ENCODE measurements around the gene PCDHB6.

DNA sequence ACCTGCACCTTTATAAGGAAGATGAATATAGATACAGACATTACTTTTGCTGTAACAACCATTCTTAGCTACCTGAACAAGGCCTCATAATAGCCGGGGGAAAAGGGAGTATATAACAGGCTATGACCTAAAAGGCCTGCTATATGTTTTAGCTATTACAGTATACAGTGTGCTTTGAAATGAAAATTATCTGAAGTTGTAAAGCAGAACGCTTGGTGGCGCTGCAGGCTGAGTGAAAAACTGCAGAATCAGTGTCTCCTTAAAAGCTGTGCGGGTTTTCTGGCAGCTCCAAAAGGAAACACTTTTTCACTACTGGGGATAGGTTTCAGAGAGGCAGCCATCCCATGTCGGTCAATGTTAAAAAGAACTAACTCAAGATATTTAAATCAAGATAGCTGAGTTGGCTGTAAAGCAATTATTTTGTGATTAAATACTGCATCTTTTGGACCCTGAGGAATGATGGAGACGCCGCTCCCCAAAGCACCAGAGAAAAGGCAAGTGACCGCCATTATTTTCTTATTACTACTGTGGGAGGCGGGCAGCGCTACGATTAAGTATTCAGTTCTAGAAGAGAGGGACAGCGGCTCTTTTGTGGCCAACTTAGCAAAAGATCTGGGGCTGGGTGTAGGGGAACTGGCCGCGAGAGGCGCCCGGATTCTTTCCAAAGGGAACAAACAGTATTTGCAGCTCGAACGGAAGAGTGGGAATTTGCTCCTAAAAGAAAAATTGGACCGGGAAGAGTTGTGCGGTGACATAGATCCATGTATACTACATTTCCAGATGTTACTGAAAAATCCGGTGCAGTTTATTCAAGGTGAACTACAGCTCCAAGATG, 5.9 kb downstream of the PCDHB6 start:
- TF ChIP-seq, protein P1, sequence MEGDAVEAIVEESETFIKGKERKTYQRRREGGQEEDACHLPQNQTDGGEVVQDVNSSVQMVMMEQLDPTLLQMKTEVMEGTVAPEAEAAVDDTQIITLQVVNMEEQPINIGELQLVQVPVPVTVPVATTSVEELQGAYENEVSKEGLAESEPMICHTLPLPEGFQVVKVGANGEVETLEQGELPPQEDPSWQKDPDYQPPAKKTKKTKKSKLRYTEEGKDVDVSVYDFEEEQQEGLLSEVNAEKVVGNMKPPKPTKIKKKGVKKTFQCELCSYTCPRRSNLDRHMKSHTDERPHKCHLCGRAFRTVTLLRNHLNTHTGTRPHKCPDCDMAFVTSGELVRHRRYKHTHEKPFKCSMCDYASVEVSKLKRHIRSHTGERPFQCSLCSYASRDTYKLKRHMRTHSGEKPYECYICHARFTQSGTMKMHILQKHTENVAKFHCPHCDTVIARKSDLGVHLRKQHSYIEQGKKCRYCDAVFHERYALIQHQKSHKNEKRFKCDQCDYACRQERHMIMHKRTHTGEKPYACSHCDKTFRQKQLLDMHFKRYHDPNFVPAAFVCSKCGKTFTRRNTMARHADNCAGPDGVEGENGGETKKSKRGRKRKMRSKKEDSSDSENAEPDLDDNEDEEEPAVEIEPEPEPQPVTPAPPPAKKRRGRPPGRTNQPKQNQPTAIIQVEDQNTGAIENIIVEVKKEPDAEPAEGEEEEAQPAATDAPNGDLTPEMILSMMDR (IDR thresholded peaks at IDR 0.05): peak; percentile 33
- TF ChIP-seq, protein P2, sequence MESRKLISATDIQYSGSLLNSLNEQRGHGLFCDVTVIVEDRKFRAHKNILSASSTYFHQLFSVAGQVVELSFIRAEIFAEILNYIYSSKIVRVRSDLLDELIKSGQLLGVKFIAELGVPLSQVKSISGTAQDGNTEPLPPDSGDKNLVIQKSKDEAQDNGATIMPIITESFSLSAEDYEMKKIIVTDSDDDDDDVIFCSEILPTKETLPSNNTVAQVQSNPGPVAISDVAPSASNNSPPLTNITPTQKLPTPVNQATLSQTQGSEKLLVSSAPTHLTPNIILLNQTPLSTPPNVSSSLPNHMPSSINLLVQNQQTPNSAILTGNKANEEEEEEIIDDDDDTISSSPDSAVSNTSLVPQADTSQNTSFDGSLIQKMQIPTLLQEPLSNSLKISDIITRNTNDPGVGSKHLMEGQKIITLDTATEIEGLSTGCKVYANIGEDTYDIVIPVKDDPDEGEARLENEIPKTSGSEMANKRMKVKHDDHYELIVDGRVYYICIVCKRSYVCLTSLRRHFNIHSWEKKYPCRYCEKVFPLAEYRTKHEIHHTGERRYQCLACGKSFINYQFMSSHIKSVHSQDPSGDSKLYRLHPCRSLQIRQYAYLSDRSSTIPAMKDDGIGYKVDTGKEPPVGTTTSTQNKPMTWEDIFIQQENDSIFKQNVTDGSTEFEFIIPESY (IDR thresholded peaks at IDR 0.05; ENCODE audit: borderline replicate concordance, low read depth): no peak
- TF ChIP-seq POLR2AphosphoS5 (IDR thresholded peaks at IDR 0.05; ENCODE audit: low read depth, low read length) (no peak), FOXM1 (IDR thresholded peaks at IDR 0.05; ENCODE audit: low read depth) (no peak), YY1 (IDR thresholded peaks at IDR 0.05; ENCODE audit: low read depth) (no peak), EP300 (IDR thresholded peaks at IDR 0.05; ENCODE audit: borderline replicate concordance in 1 of 2, low read depth in 1 of 2, low read length in 1 of 2) (no peak), NRF1 (IDR thresholded peaks at IDR 0.05; ENCODE audit: low read depth, low read length) (no peak), TCF12 (IDR thresholded peaks at IDR 0.05) (no peak), GATA2 (CRISPR knock-in tag; IDR thresholded peaks at IDR 0.05) (no peak), RFX5 (IDR thresholded peaks at IDR 0.05; ENCODE audit: low read length) (no peak), RXRA (IDR thresholded peaks at IDR 0.05; ENCODE audit: borderline replicate concordance, low read depth) (no peak), MXI1 (IDR thresholded peaks at IDR 0.05; ENCODE audit: low read depth, low read length) (no peak)
- TF ChIP-seq, protein P3, sequence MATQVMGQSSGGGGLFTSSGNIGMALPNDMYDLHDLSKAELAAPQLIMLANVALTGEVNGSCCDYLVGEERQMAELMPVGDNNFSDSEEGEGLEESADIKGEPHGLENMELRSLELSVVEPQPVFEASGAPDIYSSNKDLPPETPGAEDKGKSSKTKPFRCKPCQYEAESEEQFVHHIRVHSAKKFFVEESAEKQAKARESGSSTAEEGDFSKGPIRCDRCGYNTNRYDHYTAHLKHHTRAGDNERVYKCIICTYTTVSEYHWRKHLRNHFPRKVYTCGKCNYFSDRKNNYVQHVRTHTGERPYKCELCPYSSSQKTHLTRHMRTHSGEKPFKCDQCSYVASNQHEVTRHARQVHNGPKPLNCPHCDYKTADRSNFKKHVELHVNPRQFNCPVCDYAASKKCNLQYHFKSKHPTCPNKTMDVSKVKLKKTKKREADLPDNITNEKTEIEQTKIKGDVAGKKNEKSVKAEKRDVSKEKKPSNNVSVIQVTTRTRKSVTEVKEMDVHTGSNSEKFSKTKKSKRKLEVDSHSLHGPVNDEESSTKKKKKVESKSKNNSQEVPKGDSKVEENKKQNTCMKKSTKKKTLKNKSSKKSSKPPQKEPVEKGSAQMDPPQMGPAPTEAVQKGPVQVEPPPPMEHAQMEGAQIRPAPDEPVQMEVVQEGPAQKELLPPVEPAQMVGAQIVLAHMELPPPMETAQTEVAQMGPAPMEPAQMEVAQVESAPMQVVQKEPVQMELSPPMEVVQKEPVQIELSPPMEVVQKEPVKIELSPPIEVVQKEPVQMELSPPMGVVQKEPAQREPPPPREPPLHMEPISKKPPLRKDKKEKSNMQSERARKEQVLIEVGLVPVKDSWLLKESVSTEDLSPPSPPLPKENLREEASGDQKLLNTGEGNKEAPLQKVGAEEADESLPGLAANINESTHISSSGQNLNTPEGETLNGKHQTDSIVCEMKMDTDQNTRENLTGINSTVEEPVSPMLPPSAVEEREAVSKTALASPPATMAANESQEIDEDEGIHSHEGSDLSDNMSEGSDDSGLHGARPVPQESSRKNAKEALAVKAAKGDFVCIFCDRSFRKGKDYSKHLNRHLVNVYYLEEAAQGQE (IDR thresholded peaks at IDR 0.05; ENCODE audit: low read depth, low read length): no peak
- TF ChIP-seq, protein P4, sequence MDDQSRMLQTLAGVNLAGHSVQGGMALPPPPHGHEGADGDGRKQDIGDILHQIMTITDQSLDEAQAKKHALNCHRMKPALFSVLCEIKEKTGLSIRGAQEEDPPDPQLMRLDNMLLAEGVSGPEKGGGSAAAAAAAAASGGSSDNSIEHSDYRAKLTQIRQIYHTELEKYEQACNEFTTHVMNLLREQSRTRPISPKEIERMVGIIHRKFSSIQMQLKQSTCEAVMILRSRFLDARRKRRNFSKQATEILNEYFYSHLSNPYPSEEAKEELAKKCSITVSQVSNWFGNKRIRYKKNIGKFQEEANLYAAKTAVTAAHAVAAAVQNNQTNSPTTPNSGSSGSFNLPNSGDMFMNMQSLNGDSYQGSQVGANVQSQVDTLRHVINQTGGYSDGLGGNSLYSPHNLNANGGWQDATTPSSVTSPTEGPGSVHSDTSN (IDR thresholded peaks at IDR 0.05): no peak

Data from SK-N-SH (cell line).